CD4-positive, alpha-beta T cell treated with Interleukin-15 for 4 hours (primary cell): Measurements from ENCODE around the gene FXYD6.
"Not testable (repeated sequence)": the region's sequence is repeated elsewhere in the genome, so short reads cannot be mapped to it uniquely, and the experiment has no call there.

Source experiments
- DNase-seq: peaks from one replicate; pipeline ENCODE4 v3.0.0-alpha.2; 2020; ENCODE audit warnings: low spot score

The FXYD6 gene

GRCh38 chr11:117876341-117877119, at the start of gene FXYD6:
Gene FXYD6, minus strand, starts transcription at chr11:117876658. Its CDS starts 33,882 bp downstream, at chr11:117842776.
- DNase-seq: no peak

- not testable (repeated sequence) for DNase-seq
Observed at GRCh38 chr11:117926166-117926565, 49.7 kb upstream of the FXYD6 start.

GRCh38 chr11:117925198-117925925, 48.9 kb upstream of the FXYD6 start:
- no peak for DNase-seq

- no peak for DNase-seq
Observed at GRCh38 chr11:117924631-117925170, 48.2 kb upstream of the FXYD6 start.

GRCh38 chr11:117923773-117924172, 47.3 kb upstream of the FXYD6 start:
- DNase-seq: no peak

- no peak for DNase-seq
Observed at GRCh38 chr11:117923275-117923674, 46.8 kb upstream of the FXYD6 start.

GRCh38 chr11:117921893-117922292, 45.4 kb upstream of the FXYD6 start:
- no peak for DNase-seq

- DNase-seq: no peak
Observed at GRCh38 chr11:117921456-117921855, 45.0 kb upstream of the FXYD6 start.

GRCh38 chr11:117919781-117920221, 43.3 kb upstream of the FXYD6 start:
- DNase-seq: no peak

- DNase-seq: no peak
Observed at GRCh38 chr11:117919341-117919740, 42.9 kb upstream of the FXYD6 start.

- no peak for DNase-seq
Observed at GRCh38 chr11:117918366-117919255, 42.2 kb upstream of the FXYD6 start.

- DNase-seq: no peak
Observed at GRCh38 chr11:117917591-117918151, 41.2 kb upstream of the FXYD6 start.

- DNase-seq: no peak
Observed at GRCh38 chr11:117916956-117917355, 40.5 kb upstream of the FXYD6 start.

GRCh38 chr11:117915672-117916235, 39.3 kb upstream of the FXYD6 start:
- no peak for DNase-seq

- no peak for DNase-seq
Observed at GRCh38 chr11:117914991-117915618, 38.6 kb upstream of the FXYD6 start.

- DNase-seq: no peak
Observed at GRCh38 chr11:117914398-117914761, 37.9 kb upstream of the FXYD6 start.

- no peak for DNase-seq
Observed at GRCh38 chr11:117913736-117914397, 37.4 kb upstream of the FXYD6 start.

GRCh38 chr11:117912497-117912896, 36.0 kb upstream of the FXYD6 start:
- DNase-seq: no peak

GRCh38 chr11:117911694-117912093, 35.2 kb upstream of the FXYD6 start:
- DNase-seq: no peak

GRCh38 chr11:117910941-117911655, 34.6 kb upstream of the FXYD6 start:
- no peak for DNase-seq
